Heart right ventricle (tissue), 16 donors: ENCODE measurements around the gene CDKN3. TPM values are rescaled to one million over a fixed set of nuclear protein-coding genes. Genes with fewer than 3 reads are reported as not detected.
A peak's percentile ranks its signal among the peaks of the same experiment; 100 is the strongest.
"Not testable (repeated sequence)": the region's sequence is repeated elsewhere in the genome, so short reads cannot be mapped to it uniquely, and the experiment has no call there.

Source experiments
- ATAC-seq, 8 donors: fragments of 200-7000 bp; cut with Tn5 transposase; one replicate each; pipeline ENCODE4 v1.9.1; 2020; ENCODE audit warnings: mild to moderate bottlenecking in 8 of 8, moderate library complexity in 8 of 8, moderate number of reproducible peaks in 1 of 8
- DNase-seq, 2 donors: peaks; one replicate each; pipeline ENCODE4 v3.0.0-alpha.2; 2020
- H3K27ac ChIP-seq, 10 donors: fragments of 200-600 bp; sonication (generic) in 2 of 10; one replicate each; pipeline versions ENCODE4 v1.5.0 to v1.8.0; 2020 to 2022; ENCODE audit warnings: mild to moderate bottlenecking in 3 of 10
- H3K27me3 ChIP-seq, 7 donors: fragments of 200-600 bp; one replicate each; pipeline ENCODE4 v1.8.0; 2021 to 2022; ENCODE audit warnings: mild to moderate bottlenecking in 2 of 7
- H3K36me3 ChIP-seq, 9 donors: fragments of 200-600 bp; sonication (generic) in 1 of 9; one replicate each; pipeline versions ENCODE4 v1.5.0 to v1.8.0; 2020 to 2022; ENCODE audit warnings: mild to moderate bottlenecking in 2 of 9
- H3K4me1 ChIP-seq, 9 donors: fragments of 200-600 bp; sonication (generic) in 1 of 9; one replicate each; pipeline versions ENCODE4 v1.5.0 to v1.8.0; 2020 to 2022; ENCODE audit warnings: mild to moderate bottlenecking in 4 of 9
- H3K4me3 ChIP-seq, 10 donors: fragments of 200-600 bp; sonication (generic) in 2 of 10; one replicate each; pipeline versions ENCODE4 v1.5.0 to v1.8.0; 2020 to 2022; ENCODE audit warnings: mild to moderate bottlenecking in 7 of 10, moderate library complexity in 2 of 10
- H3K9me3 ChIP-seq, 11 donors: fragments of 200-600 bp in 10 of 11; sonication (generic) in 2 of 11; one replicate each; pipeline versions ENCODE4 v1.5.0 to v1.8.0; 2013 to 2022; ENCODE audit warnings: mild to moderate bottlenecking in 2 of 11, control low read depth in 1 of 11, moderate library complexity in 1 of 11
- CTCF ChIP-seq, 9 donors: fragments of 200-600 bp; sonication (generic) in 2 of 9; IDR thresholded peaks; one replicate each; pipeline versions ENCODE4 v1.5.0 to v1.8.0; 2021 to 2022; ENCODE audit warnings: antibody characterized with exemption in 9 of 9, mild to moderate bottlenecking in 5 of 9, moderate library complexity in 1 of 9
- WGBS, 2 donors: extraction: QIAGEN DNeasy Blood & Tissue Kit; methylation state at CpG; one replicate each; pipeline ENCODE4 v1.1.7; 2013; ENCODE audit warnings: inconsistent platforms in 1 of 2; 5-methylcytosine and 5-hydroxymethylcytosine counted together
- intact Hi-C, 10 donors: fragments of 100-400 bp; cut with DNase I; formaldehyde crosslinking; loops; one replicate each; pipeline versions ENCODE4 v1.11.1 to v1.14.2; 2022
- polyA plus RNA-seq, 2 donors: library from polyadenylated mRNA; stranded (reverse); fragments of 200-250 nt; gene quantifications; one replicate each; pipeline ENCODE4 v1.2.3, GENCODE V29; 2013
- total RNA-seq, 10 donors: library from RNA; stranded (reverse); fragmentation: NEBNext Ultra II Directional in 3 of 10; extraction: Animal tissue kit (Norgen Biotek cat#: 25700) in 3 of 10; gene quantifications; one replicate each; pipeline versions ENCODE4 v1.2.1 to v1.2.4, GENCODE V29; 2021 to 2023
- donor health status: Arrhythmogenic right ventricular cardiomyopathy.
- donor health status: ischemic (EF 13 %, LVEDD 7.1; RV severe dilation, severe dysfunction).
- donor health status: healthy with polysubstance abuse.
- donor health status: DM: no; HTN: yes; CAD: no.
- donor health status: DM: no; HTN: no; CAD: no.
- donor health status: ischemic (EF 25% LVEDD 6.9; RV normal size, moderate dysfunction).
- donor health status: ischemic (EF 25% LVEDD 5.7; RV mildly dilated, moderate dysfunction).
- donor health status: healthy.
- donor health status: DM: yes; HTN: yes; CAD: no.
- donor health status: Ischemic cardiomyopathy.
- donor health status: ischemic (EF 35%, LVEDD 5.7; RV mildly dilated, moderate dysfunction).
- donor health status: nonischemic (EF 11% LVEDD 7.7; RV severe dilation, severe dysfunction).
- donor health status: DM: yes; HTN: yes; CAD: no.
- donor health status: PGD.
- donor health status: ischemic (EF 29% LVEDD 5.4; RV normal size, mild dysfunction).
- donor health status: nonischemic (EF 23%, LVEDD 6.1; RV moderate dilation, normal function).

Gene CDKN3
- total and polyA plus RNA-seq, 12 donors = 1.8 to 14.7 (median 4.2) TPM

DNA sequence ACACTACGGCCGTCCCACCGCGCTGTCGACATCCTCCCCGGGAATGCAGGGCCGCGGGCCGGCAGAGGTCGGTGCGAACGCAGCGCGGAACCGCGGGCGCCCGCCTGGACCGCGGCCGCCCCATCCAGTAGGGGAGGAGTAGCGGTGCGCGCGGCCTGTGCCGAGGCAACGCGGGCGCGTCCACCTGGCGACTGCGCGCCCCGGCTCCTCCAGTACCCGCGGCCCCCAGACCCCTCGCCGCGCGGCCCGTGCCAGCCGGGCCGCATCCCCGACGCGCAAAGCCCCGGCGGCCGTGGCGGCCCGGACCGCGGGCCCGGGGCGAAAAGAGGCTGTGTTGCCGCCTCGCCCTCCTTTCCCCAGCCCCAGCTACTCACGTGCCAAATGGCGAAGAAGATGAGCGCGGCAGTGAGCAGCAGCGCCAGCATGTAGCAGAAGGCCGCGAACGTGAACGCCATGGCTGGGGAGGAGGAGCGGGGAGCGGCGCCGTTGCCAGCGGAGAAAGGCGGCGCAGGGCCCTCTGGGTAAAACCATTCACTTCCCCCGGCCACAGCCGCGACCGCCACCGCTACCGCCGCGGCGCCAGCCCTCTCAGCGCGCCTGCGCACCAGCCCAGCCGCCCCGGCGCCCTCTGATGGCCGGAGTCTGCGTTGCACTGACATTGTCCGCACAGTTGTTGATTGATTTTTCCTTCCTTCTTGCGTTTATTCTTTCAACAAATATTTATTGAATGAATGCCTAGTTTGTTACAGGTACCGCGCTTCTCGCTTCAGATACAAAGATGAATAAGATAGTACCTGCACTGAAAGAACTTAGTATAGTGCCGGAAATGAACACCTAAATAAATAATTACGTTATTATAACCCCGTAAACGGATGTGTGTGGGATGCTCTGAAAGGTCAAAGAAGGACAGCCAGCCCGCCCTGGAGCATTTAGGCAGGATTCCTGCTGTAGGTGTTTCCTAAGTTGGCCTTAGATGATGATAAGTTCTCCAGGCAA is 44.4 kb downstream of the CDKN3 start, which contains the start of gene CNIH1:
Gene CNIH1, minus strand, starts transcription at position 502 of the 996 bp plus-strand sequence. Its CDS starts 47 bp downstream, at position 455.
- no peaks in the 10 kb centered on the region for H3K27me3 ChIP-seq
- peak within 1 kb of the TSS; percentile 78 to 97 (median 90) for H3K27ac ChIP-seq
- H3K36me3 ChIP-seq = no peaks in the 10 kb centered on the region
- intact Hi-C loops = loop anchor here in 3 of 10 donors (5.0 kb wide), 1 partner anchor 46 kb away; the partner anchor contains the start of gene GMFB (in 3 of the 3)
- peak; percentile 92 to 93 for DNase-seq
- peaks cover 0 to 54% (median 25%) of the 10 kb centered on the region in 9 donors for H3K4me1 ChIP-seq
- TF ChIP-seq CTCF (IDR thresholded peaks at IDR 0.05) = peak; percentile 90 to 99 (median 95)
- ATAC-seq = peak; percentile 98 to 99 (median 99)
- peak within 1 kb of the TSS; percentile 45 to 82 (median 63) for H3K4me3 ChIP-seq
- 1% methylated on average over 89 to 100 of the region's 100 CpGs for WGBS, 2 donors
- no peaks in the 10 kb centered on the region for H3K9me3 ChIP-seq

- peaks cover 0 to 50% (median 17%) of the 10 kb centered on the region in 9 donors for H3K4me1 ChIP-seq
- ATAC-seq, DNase-seq, H3K36me3 ChIP-seq, H3K9me3 ChIP-seq, H3K27ac ChIP-seq, H3K27me3 ChIP-seq, H3K4me3 ChIP-seq: not testable (repeated sequence)
- intact Hi-C loops = loop anchor here in 3 of 10 donors (5.0 kb wide), 1 partner anchor 44 kb away; the partner anchor contains the start of gene GMFB (in 3 of the 3)
- WGBS, 2 donors = 96 to 98% methylated on average over 15 to 16 of the region's 23 CpGs
These were observed 46.2 kb downstream of the CDKN3 start for GRCh38 chr14:54442961-54443360.

GRCh38 chr14:54443981-54444380 is 47.2 kb downstream of the CDKN3 start:
- Histone ChIP-seq H3K4me1 (peaks cover 0 to 44% (median 16%) of the 10 kb centered on the region in 9 donors), H3K27ac (no peak overlapping the region), H3K27me3 (no peaks in the 10 kb centered on the region), H3K36me3 (no peaks in the 10 kb centered on the region), H3K4me3 (no peak overlapping the region), H3K9me3 (no peaks in the 10 kb centered on the region)
- intact Hi-C loops = loop anchor here in 3 of 10 donors (5.0 kb wide), 1 partner anchor 43 kb away; the partner anchor contains the start of gene GMFB (in 3 of the 3)
- no peak for TF ChIP-seq CTCF (IDR thresholded peaks at IDR 0.05)
- DNase-seq = no peak
- 95 to 96% methylated on average over 18 of the region's 18 CpGs for WGBS, 2 donors
- no peak for ATAC-seq

GRCh38 chr14:54444681-54445080 is 47.9 kb downstream of the CDKN3 start:
- no peak for ATAC-seq
- no peaks in the 10 kb centered on the region for H3K27me3 ChIP-seq
- intact Hi-C loops = loop anchor here in 4 of 10 donors (5.0 kb wide), 2 partner anchors 38 to 43 kb away; partner anchors contain the start of gene GMFB (in 3 of the 4)
- 85 to 87% methylated on average over 7 of the region's 7 CpGs for WGBS, 2 donors
- H3K4me3 ChIP-seq = no peak overlapping the region
- no peak for DNase-seq
- no peaks in the 10 kb centered on the region for H3K36me3 ChIP-seq
- H3K27ac ChIP-seq = no peak overlapping the region
- peaks cover 0 to 37% (median 12%) of the 10 kb centered on the region in 9 donors for H3K4me1 ChIP-seq
- TF ChIP-seq CTCF (IDR thresholded peaks at IDR 0.05) = no peak
- H3K9me3 ChIP-seq = no peaks in the 10 kb centered on the region
